K562 (cell line): Measurements from ENCODE around the gene CYFIP2. TPM values are rescaled to one million over a fixed set of nuclear protein-coding genes. Genes with fewer than 3 reads are reported as not detected.
A peak's percentile ranks its signal among the peaks of the same experiment; 100 is the strongest.

Experiments used
- DNMT1 ChIP-seq: fragments of 450-650 bp; IDR thresholded peaks from 2 replicates; pipeline ENCODE4 v1.6.1; 2016; ENCODE audit warnings: antibody characterized with exemption, mild to moderate bottlenecking
- FOXM1 ChIP-seq, 2 experiments: fragments of 450-650 bp in 1 of 2; sonication (generic) in 1 of 2; formaldehyde crosslinking in 1 of 2; IDR thresholded peaks; 2 replicates each; pipeline versions ENCODE4 v1.6.1 to v1.9.0; 2017 to 2022; ENCODE audit warnings: low read depth in 2 of 2, mild to moderate bottlenecking in 2 of 2, missing genetic modification reagents in 1 of 2, moderate library complexity in 1 of 2
- HDAC8 ChIP-seq: fragments of 450-650 bp; IDR thresholded peaks from 2 replicates; pipeline ENCODE4 v1.6.1; 2016; ENCODE audit warnings: mild to moderate bottlenecking, missing genetic modification characterization, moderate library complexity, missing compliant biosample characterization
- TCF7 ChIP-seq: sonication (generic); IDR thresholded peaks from 2 replicates; pipeline ENCODE4 v1.6.1; 2016; ENCODE audit warnings: antibody characterized with exemption, borderline replicate concordance
- ZBTB17 ChIP-seq: fragments of 450-650 bp; formaldehyde crosslinking; IDR thresholded peaks from 2 replicates; pipeline ENCODE4 v1.4.0; 2020; ENCODE audit warnings: mild to moderate bottlenecking
- polyA plus RNA-seq, 8 experiments: library from polyadenylated mRNA; depleted of rRNA in 4 of 8; stranded (reverse) in 5 of 8; unstranded in 3 of 8; fragments of >200 nt; fragmentation: Nextera tagmentation in 2 of 8; fragmentation: Illumina TruSeq in 1 of 8; extraction: Ambion mirVana in 2 of 8; extraction: Trizol in 1 of 8; gene quantifications; 2 replicates each; pipeline versions ENCODE4 v1.2.1 to v1.2.3, GENCODE V29; 2011 to 2014; ENCODE audit warnings: inconsistent platforms in 1 of 8, missing spikeins in 1 of 8
- total RNA-seq, 7 experiments: library from RNA; depleted of rRNA in 6 of 7; stranded (reverse); fragments of >200 nt in 6 of 7; fragmentation: Illumina TruSeq in 2 of 7; extraction: Trizol in 2 of 7; gene quantifications; 2 replicates each; pipeline versions ENCODE4 v1.2.1 to v1.2.3, GENCODE V29; 2011 to 2021; ENCODE audit warnings: low replicate concordance in 1 of 7
- TF ChIP-seq, protein P1 (sequence below): fragments of 450-650 bp; IDR thresholded peaks from 2 replicates; pipeline ENCODE4 v1.6.1; 2016; ENCODE audit warnings: mild to moderate bottlenecking, moderate library complexity
- TF ChIP-seq, protein P2 (sequence below), 2 experiments: fragments of 200-800 bp in 1 of 2; sonication (Bioruptor generic) in 1 of 2; sonication (generic) in 1 of 2; formaldehyde crosslinking in 1 of 2; IDR thresholded peaks in 1 of 2; conservative IDR thresholded peaks in 1 of 2; 2 replicates each; pipeline versions ENCODE4 v1.5.0 to v1.6.1; 2016 to 2020; ENCODE audit warnings: missing compliant biosample characterization in 1 of 2, missing genetic modification characterization in 1 of 2, missing genetic modification reagents in 1 of 2
- TF ChIP-seq, protein P3 (sequence below): fragments of 450-650 bp; formaldehyde crosslinking; IDR thresholded peaks from 2 replicates; pipeline ENCODE4 v1.4.0; 2022; ENCODE audit warnings: mild to moderate bottlenecking, moderate library complexity
- TF ChIP-seq, protein P4 (sequence below): sonication (generic); formaldehyde crosslinking; IDR thresholded peaks from 2 replicates; pipeline ENCODE4 v1.4.0; 2020; ENCODE audit warnings: mild to moderate bottlenecking, missing genetic modification reagents

CYFIP2 gene
- total and polyA plus RNA-seq, 9 of the 15 experiments (the other 6 are each of a cell fraction or from before 2014, with no cell fraction given), result 0.76 to 2.9 (median 1.4) TPM; not detected in 1

DNA sequence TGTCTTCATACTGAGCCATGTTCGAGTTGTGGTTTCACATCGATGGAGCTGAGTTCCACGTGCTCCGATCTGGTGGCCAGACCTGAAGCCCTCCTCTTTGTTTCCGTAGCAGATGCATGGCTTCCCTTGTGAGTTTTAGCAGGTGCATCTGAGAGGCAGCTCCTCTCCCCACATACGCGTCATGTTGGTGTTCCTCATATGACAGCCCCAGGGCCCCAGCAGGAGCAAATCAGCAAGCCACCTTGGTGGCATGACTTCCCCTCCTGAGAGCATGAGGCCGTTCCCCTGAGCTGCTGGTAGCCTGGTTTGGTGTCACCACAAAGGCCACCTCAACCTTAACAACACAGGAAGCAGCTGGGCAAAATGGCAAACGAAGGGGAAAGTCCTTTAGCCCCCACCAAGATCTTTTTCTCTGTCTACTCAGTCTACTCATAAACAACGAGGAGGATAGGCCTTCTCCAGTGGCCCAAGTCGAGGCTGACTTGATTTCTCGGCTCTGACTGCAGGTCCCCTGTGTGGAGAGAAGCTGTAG, 5.9 kb downstream of the CYFIP2 start (continued):
- TF ChIP-seq, protein P1, sequence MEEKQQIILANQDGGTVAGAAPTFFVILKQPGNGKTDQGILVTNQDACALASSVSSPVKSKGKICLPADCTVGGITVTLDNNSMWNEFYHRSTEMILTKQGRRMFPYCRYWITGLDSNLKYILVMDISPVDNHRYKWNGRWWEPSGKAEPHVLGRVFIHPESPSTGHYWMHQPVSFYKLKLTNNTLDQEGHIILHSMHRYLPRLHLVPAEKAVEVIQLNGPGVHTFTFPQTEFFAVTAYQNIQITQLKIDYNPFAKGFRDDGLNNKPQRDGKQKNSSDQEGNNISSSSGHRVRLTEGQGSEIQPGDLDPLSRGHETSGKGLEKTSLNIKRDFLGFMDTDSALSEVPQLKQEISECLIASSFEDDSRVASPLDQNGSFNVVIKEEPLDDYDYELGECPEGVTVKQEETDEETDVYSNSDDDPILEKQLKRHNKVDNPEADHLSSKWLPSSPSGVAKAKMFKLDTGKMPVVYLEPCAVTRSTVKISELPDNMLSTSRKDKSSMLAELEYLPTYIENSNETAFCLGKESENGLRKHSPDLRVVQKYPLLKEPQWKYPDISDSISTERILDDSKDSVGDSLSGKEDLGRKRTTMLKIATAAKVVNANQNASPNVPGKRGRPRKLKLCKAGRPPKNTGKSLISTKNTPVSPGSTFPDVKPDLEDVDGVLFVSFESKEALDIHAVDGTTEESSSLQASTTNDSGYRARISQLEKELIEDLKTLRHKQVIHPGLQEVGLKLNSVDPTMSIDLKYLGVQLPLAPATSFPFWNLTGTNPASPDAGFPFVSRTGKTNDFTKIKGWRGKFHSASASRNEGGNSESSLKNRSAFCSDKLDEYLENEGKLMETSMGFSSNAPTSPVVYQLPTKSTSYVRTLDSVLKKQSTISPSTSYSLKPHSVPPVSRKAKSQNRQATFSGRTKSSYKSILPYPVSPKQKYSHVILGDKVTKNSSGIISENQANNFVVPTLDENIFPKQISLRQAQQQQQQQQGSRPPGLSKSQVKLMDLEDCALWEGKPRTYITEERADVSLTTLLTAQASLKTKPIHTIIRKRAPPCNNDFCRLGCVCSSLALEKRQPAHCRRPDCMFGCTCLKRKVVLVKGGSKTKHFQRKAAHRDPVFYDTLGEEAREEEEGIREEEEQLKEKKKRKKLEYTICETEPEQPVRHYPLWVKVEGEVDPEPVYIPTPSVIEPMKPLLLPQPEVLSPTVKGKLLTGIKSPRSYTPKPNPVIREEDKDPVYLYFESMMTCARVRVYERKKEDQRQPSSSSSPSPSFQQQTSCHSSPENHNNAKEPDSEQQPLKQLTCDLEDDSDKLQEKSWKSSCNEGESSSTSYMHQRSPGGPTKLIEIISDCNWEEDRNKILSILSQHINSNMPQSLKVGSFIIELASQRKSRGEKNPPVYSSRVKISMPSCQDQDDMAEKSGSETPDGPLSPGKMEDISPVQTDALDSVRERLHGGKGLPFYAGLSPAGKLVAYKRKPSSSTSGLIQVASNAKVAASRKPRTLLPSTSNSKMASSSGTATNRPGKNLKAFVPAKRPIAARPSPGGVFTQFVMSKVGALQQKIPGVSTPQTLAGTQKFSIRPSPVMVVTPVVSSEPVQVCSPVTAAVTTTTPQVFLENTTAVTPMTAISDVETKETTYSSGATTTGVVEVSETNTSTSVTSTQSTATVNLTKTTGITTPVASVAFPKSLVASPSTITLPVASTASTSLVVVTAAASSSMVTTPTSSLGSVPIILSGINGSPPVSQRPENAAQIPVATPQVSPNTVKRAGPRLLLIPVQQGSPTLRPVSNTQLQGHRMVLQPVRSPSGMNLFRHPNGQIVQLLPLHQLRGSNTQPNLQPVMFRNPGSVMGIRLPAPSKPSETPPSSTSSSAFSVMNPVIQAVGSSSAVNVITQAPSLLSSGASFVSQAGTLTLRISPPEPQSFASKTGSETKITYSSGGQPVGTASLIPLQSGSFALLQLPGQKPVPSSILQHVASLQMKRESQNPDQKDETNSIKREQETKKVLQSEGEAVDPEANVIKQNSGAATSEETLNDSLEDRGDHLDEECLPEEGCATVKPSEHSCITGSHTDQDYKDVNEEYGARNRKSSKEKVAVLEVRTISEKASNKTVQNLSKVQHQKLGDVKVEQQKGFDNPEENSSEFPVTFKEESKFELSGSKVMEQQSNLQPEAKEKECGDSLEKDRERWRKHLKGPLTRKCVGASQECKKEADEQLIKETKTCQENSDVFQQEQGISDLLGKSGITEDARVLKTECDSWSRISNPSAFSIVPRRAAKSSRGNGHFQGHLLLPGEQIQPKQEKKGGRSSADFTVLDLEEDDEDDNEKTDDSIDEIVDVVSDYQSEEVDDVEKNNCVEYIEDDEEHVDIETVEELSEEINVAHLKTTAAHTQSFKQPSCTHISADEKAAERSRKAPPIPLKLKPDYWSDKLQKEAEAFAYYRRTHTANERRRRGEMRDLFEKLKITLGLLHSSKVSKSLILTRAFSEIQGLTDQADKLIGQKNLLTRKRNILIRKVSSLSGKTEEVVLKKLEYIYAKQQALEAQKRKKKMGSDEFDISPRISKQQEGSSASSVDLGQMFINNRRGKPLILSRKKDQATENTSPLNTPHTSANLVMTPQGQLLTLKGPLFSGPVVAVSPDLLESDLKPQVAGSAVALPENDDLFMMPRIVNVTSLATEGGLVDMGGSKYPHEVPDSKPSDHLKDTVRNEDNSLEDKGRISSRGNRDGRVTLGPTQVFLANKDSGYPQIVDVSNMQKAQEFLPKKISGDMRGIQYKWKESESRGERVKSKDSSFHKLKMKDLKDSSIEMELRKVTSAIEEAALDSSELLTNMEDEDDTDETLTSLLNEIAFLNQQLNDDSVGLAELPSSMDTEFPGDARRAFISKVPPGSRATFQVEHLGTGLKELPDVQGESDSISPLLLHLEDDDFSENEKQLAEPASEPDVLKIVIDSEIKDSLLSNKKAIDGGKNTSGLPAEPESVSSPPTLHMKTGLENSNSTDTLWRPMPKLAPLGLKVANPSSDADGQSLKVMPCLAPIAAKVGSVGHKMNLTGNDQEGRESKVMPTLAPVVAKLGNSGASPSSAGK, result peak; percentile 78
- no peak for TF ChIP-seq TCF7
- TF ChIP-seq FOXM1 (IDR thresholded peaks at IDR 0.05; ENCODE audit: low read depth), result no peak
- TF ChIP-seq FOXM1 (CRISPR knock-in tag; IDR thresholded peaks at IDR 0.05; ENCODE audit: low read depth), result no peak
- no peak for TF ChIP-seq DNMT1
- TF ChIP-seq, protein P2, sequence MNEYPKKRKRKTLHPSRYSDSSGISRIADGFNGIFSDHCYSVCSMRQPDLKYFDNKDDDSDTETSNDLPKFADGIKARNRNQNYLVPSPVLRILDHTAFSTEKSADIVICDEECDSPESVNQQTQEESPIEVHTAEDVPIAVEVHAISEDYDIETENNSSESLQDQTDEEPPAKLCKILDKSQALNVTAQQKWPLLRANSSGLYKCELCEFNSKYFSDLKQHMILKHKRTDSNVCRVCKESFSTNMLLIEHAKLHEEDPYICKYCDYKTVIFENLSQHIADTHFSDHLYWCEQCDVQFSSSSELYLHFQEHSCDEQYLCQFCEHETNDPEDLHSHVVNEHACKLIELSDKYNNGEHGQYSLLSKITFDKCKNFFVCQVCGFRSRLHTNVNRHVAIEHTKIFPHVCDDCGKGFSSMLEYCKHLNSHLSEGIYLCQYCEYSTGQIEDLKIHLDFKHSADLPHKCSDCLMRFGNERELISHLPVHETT (CRISPR knock-in tag; conservative IDR thresholded peaks at IDR 0.05 in 1 of 2, IDR thresholded peaks at IDR 0.05 in 1 of 2), result peak in 1 of 2 experiments; percentile 37; a peak in 1 of 4 replicates
- TF ChIP-seq, protein P3, sequence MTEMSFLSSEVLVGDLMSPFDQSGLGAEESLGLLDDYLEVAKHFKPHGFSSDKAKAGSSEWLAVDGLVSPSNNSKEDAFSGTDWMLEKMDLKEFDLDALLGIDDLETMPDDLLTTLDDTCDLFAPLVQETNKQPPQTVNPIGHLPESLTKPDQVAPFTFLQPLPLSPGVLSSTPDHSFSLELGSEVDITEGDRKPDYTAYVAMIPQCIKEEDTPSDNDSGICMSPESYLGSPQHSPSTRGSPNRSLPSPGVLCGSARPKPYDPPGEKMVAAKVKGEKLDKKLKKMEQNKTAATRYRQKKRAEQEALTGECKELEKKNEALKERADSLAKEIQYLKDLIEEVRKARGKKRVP (CRISPR knock-in tag), result 0 out of 2 replicates have a peak, but pooled peaks have one; percentile 41
- TF ChIP-seq, protein P4, sequence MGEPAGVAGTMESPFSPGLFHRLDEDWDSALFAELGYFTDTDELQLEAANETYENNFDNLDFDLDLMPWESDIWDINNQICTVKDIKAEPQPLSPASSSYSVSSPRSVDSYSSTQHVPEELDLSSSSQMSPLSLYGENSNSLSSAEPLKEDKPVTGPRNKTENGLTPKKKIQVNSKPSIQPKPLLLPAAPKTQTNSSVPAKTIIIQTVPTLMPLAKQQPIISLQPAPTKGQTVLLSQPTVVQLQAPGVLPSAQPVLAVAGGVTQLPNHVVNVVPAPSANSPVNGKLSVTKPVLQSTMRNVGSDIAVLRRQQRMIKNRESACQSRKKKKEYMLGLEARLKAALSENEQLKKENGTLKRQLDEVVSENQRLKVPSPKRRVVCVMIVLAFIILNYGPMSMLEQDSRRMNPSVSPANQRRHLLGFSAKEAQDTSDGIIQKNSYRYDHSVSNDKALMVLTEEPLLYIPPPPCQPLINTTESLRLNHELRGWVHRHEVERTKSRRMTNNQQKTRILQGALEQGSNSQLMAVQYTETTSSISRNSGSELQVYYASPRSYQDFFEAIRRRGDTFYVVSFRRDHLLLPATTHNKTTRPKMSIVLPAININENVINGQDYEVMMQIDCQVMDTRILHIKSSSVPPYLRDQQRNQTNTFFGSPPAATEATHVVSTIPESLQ (CRISPR knock-in tag), result no peak
- TF ChIP-seq HDAC8 (tag), result 0 out of 2 replicates have a peak, but pooled peaks have one; percentile 29
- TF ChIP-seq ZBTB17 (CRISPR knock-in tag), result peak; percentile 62; the same call in 1 of the 2 replicates
